H54 (cell line): ENCODE measurements around the gene OGDH.
A peak's percentile ranks its signal among the peaks of the same experiment; 100 is the strongest.

Experiments
- DNase-seq: peaks from one replicate; pipeline ENCODE4 v3.0.0; 2011; ENCODE audit warnings: low spot score, mixed read lengths; ENCODE audit not compliant: insufficient read length
- FAIRE-seq: peaks from 3 replicates; lab custom pipeline; 2011; peaks lifted over from hg19 to GRCh38; lab: Jason Lieb, UNC
- POLR2A ChIP-seq: IDR thresholded peaks from 2 replicates; pipeline ENCODE4 v1.6.1; 2011; ENCODE audit warnings: low read depth, mild to moderate bottlenecking, low read length

OGDH gene

DNA sequence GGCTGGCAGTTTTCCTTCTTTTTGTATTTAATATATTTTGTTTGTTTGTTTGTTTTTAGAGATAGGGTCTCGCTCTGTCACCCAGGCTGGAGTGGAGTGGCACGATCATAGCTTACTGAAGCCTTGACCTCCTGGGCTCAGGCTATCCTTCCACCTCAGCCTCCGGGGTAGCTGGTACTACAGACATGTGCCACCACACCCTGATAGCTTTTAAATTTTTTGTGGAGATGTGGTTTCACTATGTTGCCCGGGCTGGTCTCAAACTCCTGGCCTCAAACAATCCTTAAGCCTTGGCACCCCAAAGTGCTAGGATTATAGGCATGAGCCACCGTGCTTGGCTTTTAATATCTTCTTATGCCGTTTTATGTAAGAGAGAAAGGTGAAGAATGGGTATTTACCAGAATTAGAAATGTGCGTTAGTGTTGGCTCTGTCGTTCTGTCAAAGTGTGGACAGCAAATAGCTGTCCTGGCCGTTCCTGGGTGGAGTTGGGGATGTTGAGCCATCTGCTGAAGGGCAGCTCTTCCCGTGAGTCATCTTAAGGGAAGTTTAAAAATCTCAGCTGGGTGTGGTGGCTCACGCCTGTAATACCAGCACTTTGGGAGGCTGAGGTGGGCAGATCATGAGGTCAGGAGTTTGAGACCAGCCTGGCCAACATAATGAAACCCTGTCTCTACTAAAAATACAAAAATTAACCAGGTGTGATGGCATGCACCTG lies 14.8 kb downstream of the OGDH start:
- peak; percentile 45 for DNase-seq
- FAIRE-seq: no peak
- TF ChIP-seq POLR2A: no peak

- TF ChIP-seq POLR2A: no peak
Observed at GRCh38 chr7:44621750-44622103, 15.3 kb downstream of the OGDH start.

DNA sequence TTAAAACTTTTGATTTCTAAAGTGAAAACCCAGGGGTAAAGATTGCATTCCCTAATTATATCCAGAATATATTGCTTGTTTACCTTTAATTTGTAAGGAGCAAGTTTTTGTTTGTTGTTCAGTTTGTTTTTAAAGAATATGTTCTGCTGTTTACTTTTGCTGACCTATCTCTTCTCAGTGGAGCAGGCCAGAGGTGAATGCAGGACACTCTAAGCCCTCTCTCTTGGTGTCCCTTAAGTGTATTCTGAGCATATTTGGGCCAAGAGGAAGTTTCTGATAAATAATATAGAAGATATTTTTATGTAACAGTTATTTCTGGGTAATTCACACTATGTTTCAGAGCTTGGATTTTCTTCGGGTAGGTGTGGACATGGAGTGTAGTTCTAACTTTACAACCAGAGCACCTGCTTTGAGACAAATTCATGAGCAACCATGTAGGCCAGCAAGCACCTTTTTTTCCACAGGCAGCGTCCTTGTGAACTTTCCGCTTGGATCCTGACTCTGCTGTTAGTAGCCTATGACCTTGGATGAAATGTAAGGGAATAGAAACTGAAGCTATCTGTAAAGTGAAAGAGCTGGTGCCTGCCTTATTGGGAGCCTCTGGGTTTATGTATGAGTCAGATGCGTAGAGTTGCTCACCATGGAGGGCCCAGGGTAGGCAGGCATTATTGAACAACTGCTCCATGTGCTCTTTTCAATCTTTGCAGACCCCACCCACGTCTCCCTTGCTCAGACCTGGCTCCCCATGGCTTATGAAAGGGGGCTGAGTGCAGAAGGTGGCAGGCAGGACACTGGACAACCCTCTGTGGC lies 16.1 kb downstream of the OGDH start:
- DNase-seq (peak; percentile 27), FAIRE-seq (no peak)
- TF ChIP-seq POLR2A: no peak

More at GRCh38 chr7:44621750-44622103, 15.3 kb downstream of the OGDH start:
- DNase-seq (no peak), FAIRE-seq (no peak)

GRCh38 chr7:44624318-44624717 lies 17.9 kb downstream of the OGDH start:
- TF ChIP-seq POLR2A: no peak
- DNase-seq (no peak), FAIRE-seq (no peak)

DNA sequence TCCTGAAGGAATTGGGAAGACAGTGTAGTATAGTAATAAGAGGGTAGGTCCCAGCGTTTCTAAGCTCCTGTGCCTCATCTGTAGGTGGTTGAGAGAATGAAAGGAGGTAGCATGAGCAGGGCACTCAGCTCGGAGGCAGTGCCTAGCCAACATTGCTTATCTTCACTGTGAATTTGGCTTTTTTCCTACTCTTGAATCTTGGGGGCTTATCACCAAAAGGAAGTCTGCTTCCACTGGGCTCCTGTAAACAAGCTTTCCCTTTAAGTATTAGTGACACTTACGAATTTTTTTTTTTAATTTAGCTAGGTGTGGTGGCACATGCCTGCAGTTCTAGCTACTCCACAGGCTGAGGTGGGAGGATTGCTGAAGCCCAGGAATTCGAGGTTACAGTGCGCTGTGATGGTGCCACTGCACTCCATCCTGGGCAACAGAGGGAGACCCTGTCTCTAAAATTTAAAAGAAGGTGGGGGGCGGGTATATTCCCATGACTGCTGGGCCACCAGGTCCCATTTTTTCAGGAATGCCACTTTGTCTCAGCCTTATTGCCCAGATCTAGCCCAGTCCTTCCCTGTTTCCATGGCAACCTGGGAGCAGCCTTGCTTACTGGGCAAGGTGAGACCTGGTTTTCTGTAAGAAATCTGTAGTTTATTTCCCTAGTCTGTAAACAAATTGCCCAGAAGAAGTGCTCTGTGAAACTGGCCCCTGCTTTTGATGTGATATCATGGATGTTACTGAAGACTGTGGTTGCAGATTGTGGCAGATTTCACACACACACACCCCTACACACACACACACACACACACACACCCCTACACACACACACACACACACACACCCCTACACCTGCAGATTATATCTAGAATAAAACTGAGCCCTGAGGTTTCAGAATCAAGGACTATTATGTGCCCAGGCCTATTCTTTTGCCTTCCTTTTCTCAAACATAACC lies 19.4 kb downstream of the OGDH start:
- TF ChIP-seq POLR2A: no peak
- FAIRE-seq: no peak
- DNase-seq: no peak

GRCh38 chr7:44626620-44627019 lies 20.2 kb downstream of the OGDH start:
- DNase-seq (no peak), FAIRE-seq (no peak)
- no peak for TF ChIP-seq POLR2A

- no peak for FAIRE-seq
- DNase-seq: no peak
- no peak for TF ChIP-seq POLR2A
Observed at GRCh38 chr7:44629829-44630522, 23.5 kb downstream of the OGDH start.

DNA sequence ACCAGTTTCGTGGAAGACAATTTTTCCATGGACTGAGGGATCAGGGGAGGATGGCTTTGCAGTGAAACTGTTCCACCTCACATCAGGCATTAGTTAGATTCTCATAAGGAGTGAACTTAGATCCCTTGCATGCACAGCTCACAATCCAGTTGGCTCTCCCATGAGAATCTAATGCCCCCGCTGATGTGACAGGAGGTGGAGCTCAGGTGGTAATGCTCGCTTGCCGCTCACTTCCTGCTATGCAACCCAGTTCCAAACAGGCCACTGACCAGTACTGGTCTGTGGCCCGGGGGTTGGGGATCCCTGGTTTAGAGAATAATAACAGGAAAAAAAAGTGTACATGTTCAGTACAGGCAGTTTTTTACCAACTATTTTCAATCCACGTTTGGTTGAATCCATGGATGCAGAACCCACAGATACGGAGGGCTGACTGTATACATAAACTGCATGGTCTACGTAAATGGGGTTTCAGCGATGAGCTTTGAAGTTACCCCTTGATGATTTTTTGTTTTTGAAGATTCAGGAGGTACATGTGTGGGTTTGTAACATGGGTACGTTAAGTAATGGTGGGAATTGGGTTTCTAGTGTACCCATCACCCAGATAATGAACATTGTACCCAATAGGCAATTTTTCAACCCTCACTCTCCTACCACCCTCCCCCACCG lies 24.5 kb downstream of the OGDH start:
- no peak for TF ChIP-seq POLR2A
- no peak for FAIRE-seq
- DNase-seq: no peak

DNA sequence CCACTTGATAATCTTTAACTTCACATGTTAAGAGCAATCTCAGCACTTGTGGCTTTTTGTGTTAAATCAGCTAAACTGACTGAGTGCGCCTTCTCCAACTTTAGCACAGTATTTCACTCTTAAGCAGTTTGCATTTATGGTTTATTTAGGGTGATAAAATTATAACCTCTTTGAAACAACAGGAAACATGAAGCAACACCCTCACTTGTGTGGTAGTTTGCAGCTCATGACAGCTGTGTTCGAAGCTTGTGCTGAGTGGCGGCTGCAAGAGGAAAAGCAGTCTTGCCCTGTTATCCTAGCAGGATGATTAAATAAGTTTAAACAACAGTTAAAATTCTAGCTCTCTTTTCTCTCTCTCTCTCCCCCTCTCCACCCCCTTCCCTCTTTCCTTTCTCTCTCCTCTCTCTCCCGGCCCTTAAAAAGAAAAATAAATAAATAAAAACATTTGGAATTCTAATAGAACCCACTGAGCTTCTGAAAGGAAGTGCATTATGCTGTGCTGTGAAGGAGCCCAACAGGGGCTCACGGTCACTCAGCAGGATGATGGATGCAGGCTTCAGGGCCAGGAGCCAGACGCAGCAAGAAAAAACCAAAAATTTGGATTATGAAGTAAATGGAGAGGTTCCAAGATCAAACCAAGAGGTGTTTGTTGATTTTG lies 25.2 kb downstream of the OGDH start:
- DNase-seq (no peak), FAIRE-seq (no peak)
- no peak for TF ChIP-seq POLR2A

DNA sequence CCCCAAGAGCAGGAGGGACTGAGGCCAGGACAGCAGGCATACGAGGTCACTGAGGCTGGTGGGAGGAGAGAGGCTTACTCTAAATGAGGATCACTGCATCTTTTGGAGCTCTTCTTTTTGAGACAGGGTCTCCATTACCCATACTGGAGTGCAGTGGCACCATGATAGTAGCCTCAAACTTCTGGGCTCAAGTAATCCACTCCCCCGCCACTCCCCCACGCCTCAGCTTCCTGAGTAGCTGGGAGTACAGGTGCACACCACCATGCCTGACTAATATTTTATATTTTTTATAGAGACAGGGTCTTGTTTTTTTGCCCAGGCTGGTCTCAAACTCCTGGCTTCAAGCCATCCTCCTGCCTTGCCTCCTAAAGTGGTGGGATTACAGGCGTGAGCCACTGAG lies 25.8 kb downstream of the OGDH start:
- FAIRE-seq (no peak), DNase-seq (no peak)
- TF ChIP-seq POLR2A: no peak

- no peak for TF ChIP-seq POLR2A
- FAIRE-seq (peak; percentile 88), DNase-seq (peak; percentile 82)
Observed at GRCh38 chr7:44633254-44634186, 27.1 kb downstream of the OGDH start.
